CD8-positive, alpha-beta memory T cell (primary cell): ENCODE measurements around the gene EEF2KMT. TPM values are rescaled to one million over a fixed set of nuclear protein-coding genes. Genes with fewer than 3 reads are reported as not detected.

Source experiments
- CTCF ChIA-PET: fragments of 350-600 bp; sonication (Branson Sonifier 250); formaldehyde crosslinking; loops from one replicate; lab custom pipeline; 2021; ENCODE audit warnings: antibody characterized with exemption; lab: Charles Lee
- POLR2A ChIA-PET: fragments of 350-600 bp; sonication (Branson Sonifier 250); formaldehyde crosslinking; loops from one replicate; lab custom pipeline; 2021; ENCODE audit warnings: antibody characterized with exemption; lab: Charles Lee
- DNase-seq, 5 donors: peaks; one replicate each; pipeline versions ENCODE4 v3.0.0 to v3.0.0-alpha.2; 2020 to 2022; ENCODE audit warnings: mixed read lengths in 1 of 5
- H3K27ac ChIP-seq: one replicate; pipeline ENCODE4 v1.7.0; 2013; ENCODE audit warnings: low read depth, mild to moderate bottlenecking, low read length, moderate library complexity
- H3K27me3 ChIP-seq: 2 replicates; pipeline ENCODE4 v1.7.0; 2013; ENCODE audit warnings: low read length, mild to moderate bottlenecking; ENCODE audit not compliant: insufficient read depth, poor library complexity, severe bottlenecking
- H3K36me3 ChIP-seq: 2 replicates; pipeline ENCODE4 v1.7.0; 2013; ENCODE audit warnings: mild to moderate bottlenecking, low read length, moderate library complexity; ENCODE audit not compliant: insufficient read depth
- H3K4me1 ChIP-seq: 2 replicates; pipeline ENCODE4 v1.7.0; 2013; ENCODE audit warnings: mild to moderate bottlenecking, low read length, moderate library complexity; ENCODE audit not compliant: insufficient read depth
- H3K4me3 ChIP-seq: 2 replicates; pipeline ENCODE4 v1.7.0; 2013; ENCODE audit warnings: mild to moderate bottlenecking, low read length
- H3K9me3 ChIP-seq: 2 replicates; pipeline ENCODE4 v1.7.0; 2013; ENCODE audit warnings: mild to moderate bottlenecking, low read length
- H3K27ac Mint-ChIP-seq, 8 donors: one replicate each; pipeline ENCODE4 v1.8.0; 2020 to 2021; ENCODE audit warnings: mixed read lengths in 8 of 8, mild to moderate bottlenecking in 6 of 8, inconsistent platforms in 3 of 8, moderate library complexity in 3 of 8
- H3K27me3 Mint-ChIP-seq, 2 donors: one replicate each; pipeline ENCODE4 v1.8.0; 2020 to 2021; ENCODE audit warnings: mixed read lengths in 2 of 2, mild to moderate bottlenecking in 1 of 2, moderate library complexity in 1 of 2
- H3K36me3 Mint-ChIP-seq, 3 donors: one replicate each; pipeline ENCODE4 v1.8.0; 2020 to 2021; ENCODE audit warnings: mixed read lengths in 3 of 3, inconsistent platforms in 1 of 3, mild to moderate bottlenecking in 1 of 3
- H3K4me1 Mint-ChIP-seq, 3 donors: one replicate each; pipeline ENCODE4 v1.8.0; 2020 to 2021; ENCODE audit warnings: mixed read lengths in 3 of 3, inconsistent platforms in 1 of 3, mild to moderate bottlenecking in 1 of 3
- H3K4me3 Mint-ChIP-seq, 7 donors: one replicate each; pipeline ENCODE4 v1.8.0; 2020 to 2021; ENCODE audit warnings: mixed read lengths in 7 of 7, mild to moderate bottlenecking in 6 of 7, moderate library complexity in 4 of 7, inconsistent platforms in 2 of 7
- H3K9me3 Mint-ChIP-seq, 5 donors: one replicate each; pipeline ENCODE4 v1.8.0; 2020 to 2022; ENCODE audit warnings: mixed read lengths in 5 of 5, mild to moderate bottlenecking in 3 of 5, moderate library complexity in 2 of 5, inconsistent platforms in 1 of 5
- polyA plus RNA-seq: library from polyadenylated mRNA; unstranded; fragments of 300-500 nt; fragmentation: Illumina TruSeq; gene quantifications from one replicate; pipeline ENCODE4 v1.2.3, GENCODE V29; 2021
- total RNA-seq, 2 experiments: library from RNA; stranded (reverse); gene quantifications; one replicate each; pipeline ENCODE4 v1.2.3, GENCODE V29; 2021

EEF2KMT gene
- total and polyA plus RNA-seq, 3 experiments from 2014 or later, result 17.1 to 30.9 (median 29.1) TPM

GRCh38 chr16:5040451-5040850, 57.1 kb downstream of the EEF2KMT start:
- Mint-ChIP-seq H3K27me3 (peaks cover 0 to 4% of the 10 kb centered on the region in 2 donors), H3K4me1 (no peaks in the 10 kb centered on the region), H3K4me3 (no peak overlapping the region), H3K36me3 (no peaks in the 10 kb centered on the region), H3K9me3 (no peaks in the 10 kb centered on the region), H3K27ac (no peak overlapping the region)
- Histone ChIP-seq H3K4me3 (no peak overlapping the region), H3K27me3 (no peaks in the 10 kb centered on the region), H3K36me3 (no peaks in the 10 kb centered on the region), H3K9me3 (no peaks in the 10 kb centered on the region), H3K4me1 (no peaks in the 10 kb centered on the region), H3K27ac (no peak overlapping the region)
- ChIA-PET CTCF (no interaction called here), POLR2A (no interaction called here)
- peak in 1 of 5 donors; percentile 9 for DNase-seq

- peak in 1 of 5 donors; percentile 10 for DNase-seq
- peaks cover 12 to 26% (median 17%) of the 10 kb centered on the region in 3 donors for H3K4me1 Mint-ChIP-seq
- Histone ChIP-seq H3K27ac (no peak overlapping the region), H3K9me3 (no peaks in the 10 kb centered on the region), H3K4me1 (peaks cover 18% of the 10 kb centered on the region), H3K36me3 (no peaks in the 10 kb centered on the region), H3K27me3 (no peaks in the 10 kb centered on the region), H3K4me3 (no peak overlapping the region)
- peaks cover 0 to 4% of the 10 kb centered on the region in 2 donors for H3K27me3 Mint-ChIP-seq
- H3K9me3 Mint-ChIP-seq, result no peaks in the 10 kb centered on the region
- POLR2A ChIA-PET, result no interaction called here
- CTCF ChIA-PET, result no interaction called here
- peaks cover 0 to 6% (median 2%) of the 10 kb centered on the region in 3 donors for H3K36me3 Mint-ChIP-seq
- peak overlapping the region in 1 of 8 donors; percentile 47 for H3K27ac Mint-ChIP-seq
- H3K4me3 Mint-ChIP-seq, result peak overlapping the region in 2 of 7 donors; percentile 40 to 60
Measured at GRCh38 chr16:5036228-5037156, 61.1 kb downstream of the EEF2KMT start.

GRCh38 chr16:5035909-5036227, 61.7 kb downstream of the EEF2KMT start:
- CTCF ChIA-PET, result no interaction called here
- peak overlapping the region in 1 of 7 donors; percentile 83 for H3K4me3 Mint-ChIP-seq

More at GRCh38 chr16:5035909-5036227, 61.7 kb downstream of the EEF2KMT start:
- H3K4me1 Mint-ChIP-seq, result peaks cover 12 to 26% (median 17%) of the 10 kb centered on the region in 3 donors
- H3K27ac Mint-ChIP-seq, result peak overlapping the region in 2 of 8 donors; percentile 28 to 59
- no peaks in the 10 kb centered on the region for H3K9me3 Mint-ChIP-seq
- no peak overlapping the region for H3K4me3 ChIP-seq
- no peaks in the 10 kb centered on the region for H3K36me3 ChIP-seq
- POLR2A ChIA-PET, result no interaction called here
- H3K27ac ChIP-seq, result no peak overlapping the region
- peaks cover 0 to 11% (median 3%) of the 10 kb centered on the region in 3 donors for H3K36me3 Mint-ChIP-seq
- H3K9me3 ChIP-seq, result no peaks in the 10 kb centered on the region
- no peaks in the 10 kb centered on the region for H3K27me3 ChIP-seq
- peaks cover 0 to 2% of the 10 kb centered on the region in 2 donors for H3K27me3 Mint-ChIP-seq
- peaks cover 18% of the 10 kb centered on the region for H3K4me1 ChIP-seq
- DNase-seq, result no peak

Other genes starting within 250 kb of the EEF2KMT start
- not detected for gene PPL, start 160.6 kb downstream of the EEF2KMT start, total RNA-seq
- gene PPL, start 160.6 kb downstream of the EEF2KMT start, polyA plus RNA-seq, result 0.29 TPM
- not detected for gene SEC14L5, start 139.5 kb downstream of the EEF2KMT start, total RNA-seq
- not detected for gene SEC14L5, start 139.5 kb downstream of the EEF2KMT start, polyA plus RNA-seq
- 10 to 100 TPM; 18.8 to 19.0 TPM for gene NAGPA, start 63.9 kb downstream of the EEF2KMT start, total RNA-seq
- gene NAGPA, start 63.9 kb downstream of the EEF2KMT start, polyA plus RNA-seq, result 33.3 TPM
- gene C16orf89, start 31.8 kb downstream of the EEF2KMT start, total RNA-seq, result not detected
- not detected for gene C16orf89, start 31.8 kb downstream of the EEF2KMT start, polyA plus RNA-seq
- gene ALG1, start 26.0 kb downstream of the EEF2KMT start, total RNA-seq, result 10 to 100 TPM; 47.8 to 50.7 TPM
- gene ALG1, start 26.0 kb downstream of the EEF2KMT start, polyA plus RNA-seq, result 32.8 TPM